WERI-Rb-1 (cell line): ENCODE results near the gene DHX58.
A peak's percentile ranks its signal among the peaks of the same experiment; 100 is the strongest.

Experiments
- DNase-seq: peaks from one replicate; pipeline ENCODE4 v3.0.0-alpha.2; 2020
- H3K27ac ChIP-seq: fragments of 250-450 bp; sonication (Bioruptor Pico); 2 replicates; pipeline ENCODE4 v1.5.1; 2020; ENCODE audit warnings: mild to moderate bottlenecking, moderate library complexity
- H3K27me3 ChIP-seq: fragments of 250-450 bp; sonication (Bioruptor Pico); 2 replicates; pipeline ENCODE4 v1.5.1; 2021; ENCODE audit warnings: mild to moderate bottlenecking, low read depth, moderate library complexity; ENCODE audit not compliant: insufficient read depth, severe bottlenecking
- H3K36me3 ChIP-seq: fragments of 250-450 bp; sonication (Bioruptor Pico); 2 replicates; pipeline ENCODE4 v1.5.1; 2020; ENCODE audit warnings: mild to moderate bottlenecking, moderate library complexity
- H3K4me3 ChIP-seq: 2 replicates; pipeline ENCODE4 v1.5.1; 2011; ENCODE audit warnings: low read depth, mild to moderate bottlenecking, control low read depth, low read length
- H3K9me3 ChIP-seq: fragments of 250-450 bp; sonication (Bioruptor Pico); 2 replicates; pipeline ENCODE4 v1.5.1; 2021; ENCODE audit warnings: mild to moderate bottlenecking, moderate library complexity; ENCODE audit not compliant: severe bottlenecking
- TF ChIP-seq, protein P1 (sequence below): IDR thresholded peaks from 2 replicates; pipeline ENCODE4 v1.5.1; 2011; ENCODE audit warnings: low read depth, mild to moderate bottlenecking, control low read depth, inconsistent platforms, low read length

DHX58 gene

DNA sequence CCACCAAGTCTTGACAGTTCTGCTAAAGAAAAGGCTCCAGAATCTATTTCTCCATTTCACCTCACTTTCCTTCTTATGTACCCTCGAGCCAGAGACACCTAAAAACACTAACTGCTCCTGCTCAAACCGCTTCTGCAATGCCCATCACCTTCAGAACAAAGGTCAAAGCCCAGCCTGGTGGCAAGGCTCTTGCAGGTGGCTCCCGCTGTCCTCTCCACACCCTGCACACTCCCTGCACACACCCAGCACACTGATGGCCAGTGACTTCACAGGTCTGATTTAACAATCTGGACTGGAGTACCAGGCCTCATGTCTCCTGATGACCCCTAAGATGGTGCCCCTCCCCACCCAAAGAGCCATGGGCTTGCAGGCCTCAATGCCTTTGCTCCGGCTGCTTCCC, 52.3 kb downstream of the DHX58 start:
- no peaks in the 10 kb centered on the region for H3K9me3 ChIP-seq
- no peaks in the 10 kb centered on the region for H3K36me3 ChIP-seq
- H3K27ac ChIP-seq = no peak overlapping the region
- TF ChIP-seq, protein P1, sequence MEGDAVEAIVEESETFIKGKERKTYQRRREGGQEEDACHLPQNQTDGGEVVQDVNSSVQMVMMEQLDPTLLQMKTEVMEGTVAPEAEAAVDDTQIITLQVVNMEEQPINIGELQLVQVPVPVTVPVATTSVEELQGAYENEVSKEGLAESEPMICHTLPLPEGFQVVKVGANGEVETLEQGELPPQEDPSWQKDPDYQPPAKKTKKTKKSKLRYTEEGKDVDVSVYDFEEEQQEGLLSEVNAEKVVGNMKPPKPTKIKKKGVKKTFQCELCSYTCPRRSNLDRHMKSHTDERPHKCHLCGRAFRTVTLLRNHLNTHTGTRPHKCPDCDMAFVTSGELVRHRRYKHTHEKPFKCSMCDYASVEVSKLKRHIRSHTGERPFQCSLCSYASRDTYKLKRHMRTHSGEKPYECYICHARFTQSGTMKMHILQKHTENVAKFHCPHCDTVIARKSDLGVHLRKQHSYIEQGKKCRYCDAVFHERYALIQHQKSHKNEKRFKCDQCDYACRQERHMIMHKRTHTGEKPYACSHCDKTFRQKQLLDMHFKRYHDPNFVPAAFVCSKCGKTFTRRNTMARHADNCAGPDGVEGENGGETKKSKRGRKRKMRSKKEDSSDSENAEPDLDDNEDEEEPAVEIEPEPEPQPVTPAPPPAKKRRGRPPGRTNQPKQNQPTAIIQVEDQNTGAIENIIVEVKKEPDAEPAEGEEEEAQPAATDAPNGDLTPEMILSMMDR = no peak
- DNase-seq = no peak
- no peaks in the 10 kb centered on the region for H3K27me3 ChIP-seq
- H3K4me3 ChIP-seq = no peak overlapping the region

DNA sequence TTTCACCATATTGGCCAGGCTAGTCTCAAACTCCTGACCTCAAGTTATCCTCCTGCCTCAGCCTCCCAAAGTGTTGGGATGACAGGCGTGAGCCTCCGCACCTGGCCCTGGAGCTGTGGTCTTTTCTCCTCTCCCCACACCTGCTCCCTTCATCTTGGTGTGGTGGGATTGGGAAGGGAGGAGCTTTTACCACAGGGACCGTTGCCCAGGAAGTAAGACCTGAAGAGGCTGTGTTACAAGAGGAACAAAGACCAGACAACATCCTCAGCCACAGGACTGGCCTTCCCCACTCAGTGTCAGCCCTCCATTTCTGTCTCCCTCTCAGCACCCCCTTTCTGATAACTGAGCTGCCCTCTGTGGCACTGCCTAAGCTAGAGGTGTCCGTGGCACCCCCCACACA, 52.7 kb downstream of the DHX58 start:
- no peak for DNase-seq
- H3K9me3 ChIP-seq = no peaks in the 10 kb centered on the region
- H3K27me3 ChIP-seq = no peaks in the 10 kb centered on the region
- H3K4me3 ChIP-seq = no peak overlapping the region
- H3K36me3 ChIP-seq = no peaks in the 10 kb centered on the region
- TF ChIP-seq, protein P1 = no peak
- H3K27ac ChIP-seq = no peak overlapping the region

DNA sequence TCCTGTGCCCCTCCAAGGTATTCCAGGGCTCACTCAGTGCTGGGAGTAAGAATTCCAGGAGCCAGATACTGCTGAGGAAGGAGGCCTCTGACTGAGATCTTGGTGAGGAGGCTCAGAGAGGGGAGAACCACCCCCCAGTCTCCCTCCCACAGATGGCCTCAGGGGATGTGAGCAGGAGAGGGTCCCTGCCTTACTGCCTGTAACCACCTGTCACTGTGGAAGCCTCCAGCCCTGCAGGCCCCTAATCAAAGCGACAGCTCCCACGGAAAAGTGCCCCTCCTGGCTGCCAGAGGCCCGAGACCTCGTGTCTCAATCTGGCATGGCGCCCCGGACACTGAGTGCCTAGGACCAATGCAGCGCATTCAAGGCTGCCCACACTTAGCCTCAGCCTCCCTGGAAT, 54.5 kb downstream of the DHX58 start:
- Histone ChIP-seq H3K9me3 (no peaks in the 10 kb centered on the region), H3K27ac (no peak overlapping the region), H3K27me3 (no peaks in the 10 kb centered on the region), H3K36me3 (no peaks in the 10 kb centered on the region), H3K4me3 (no peak overlapping the region)
- DNase-seq = peak; percentile 41
- TF ChIP-seq, protein P1 = no peak

DNA sequence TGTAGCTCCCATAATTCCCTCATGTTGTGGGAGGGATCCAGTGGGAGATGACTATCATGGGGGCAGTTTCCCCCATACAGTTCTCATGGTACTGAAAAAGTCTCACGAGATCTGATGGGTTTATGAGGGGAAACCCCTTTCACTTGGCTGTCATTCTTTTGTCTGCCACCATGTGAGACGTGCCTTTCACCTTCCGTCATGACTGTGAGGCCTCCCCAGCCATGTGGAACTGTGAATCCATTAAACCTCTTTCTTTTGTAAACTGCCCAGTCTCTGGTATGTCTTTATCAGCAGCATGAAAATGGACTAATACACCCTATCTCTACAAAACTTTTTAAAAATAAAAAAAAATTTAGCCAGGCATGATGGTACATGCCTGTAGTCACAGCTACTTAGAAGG, 55.9 kb downstream of the DHX58 start:
- no peak overlapping the region for H3K27ac ChIP-seq
- TF ChIP-seq, protein P1 = no peak

DNA sequence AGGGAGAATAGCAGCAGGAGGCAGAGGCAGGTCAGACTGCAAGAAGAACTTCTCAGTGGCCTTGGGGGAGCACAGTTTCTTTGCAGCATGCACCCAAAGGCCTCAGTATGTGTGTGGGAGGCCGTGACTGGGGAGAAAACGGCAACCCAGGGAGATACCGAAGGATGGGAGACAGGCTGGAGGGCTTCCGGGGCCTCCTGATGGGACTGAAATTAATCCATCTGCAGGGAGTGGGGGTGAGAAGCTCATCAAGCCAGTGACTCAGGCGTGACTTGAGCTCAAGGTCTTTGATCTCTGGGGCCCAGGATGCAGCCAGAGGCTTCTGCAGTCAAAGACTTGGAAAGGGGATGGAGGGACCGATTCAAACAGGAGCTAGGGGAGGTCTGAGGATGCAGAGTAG, 57.0 kb downstream of the DHX58 start:
- Histone ChIP-seq H3K4me3 (no peak overlapping the region), H3K9me3 (no peaks in the 10 kb centered on the region), H3K27me3 (no peaks in the 10 kb centered on the region), H3K36me3 (no peaks in the 10 kb centered on the region; the same call in 1 of the 2 replicates), H3K27ac (peak overlapping the region; percentile 17)
- peak; percentile 83 for DNase-seq
- TF ChIP-seq, protein P1 = no peak

More for the DNA sequence above, 55.9 kb downstream of the DHX58 start:
- no peak for DNase-seq
- Histone ChIP-seq H3K9me3 (no peaks in the 10 kb centered on the region), H3K4me3 (no peak overlapping the region), H3K27me3 (no peaks in the 10 kb centered on the region), H3K36me3 (no peaks in the 10 kb centered on the region; the same call in 1 of the 2 replicates)

DNA sequence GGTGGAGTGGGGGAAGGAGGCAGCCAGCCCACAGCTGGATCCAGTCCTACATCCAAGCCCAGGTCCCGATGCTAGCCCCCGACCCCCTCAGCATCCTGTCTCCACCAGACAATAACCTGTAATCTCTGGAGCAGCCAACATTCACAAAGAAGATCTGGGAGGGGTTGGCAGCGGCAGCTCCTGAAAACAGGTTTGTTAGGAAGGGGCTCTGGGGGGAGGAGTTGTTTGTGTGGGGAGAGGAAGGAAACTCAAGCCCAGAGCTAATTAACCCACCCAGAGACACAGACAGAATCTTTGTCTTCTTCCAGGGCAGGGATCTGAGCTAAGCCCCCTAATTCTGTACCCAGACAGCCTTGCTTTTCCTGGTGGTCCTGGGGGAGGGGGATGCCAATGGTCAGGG, 57.5 kb downstream of the DHX58 start:
- Histone ChIP-seq H3K9me3 (no peaks in the 10 kb centered on the region), H3K27me3 (no peaks in the 10 kb centered on the region), H3K27ac (peak overlapping the region; percentile 17), H3K4me3 (no peak overlapping the region), H3K36me3 (no peaks in the 10 kb centered on the region; the same call in 1 of the 2 replicates)
- TF ChIP-seq, protein P1 = no peak
- DNase-seq = no peak
